ENCODE results near the gene CHRNB4. TPM values are rescaled to one million over a fixed set of nuclear protein-coding genes. Genes with fewer than 3 reads are reported as not detected.

The CHRNB4 gene
- total RNA-seq, 4 donors from 2014 or later: 0.21 to 0.69 TPM; not detected in 2

DNA sequence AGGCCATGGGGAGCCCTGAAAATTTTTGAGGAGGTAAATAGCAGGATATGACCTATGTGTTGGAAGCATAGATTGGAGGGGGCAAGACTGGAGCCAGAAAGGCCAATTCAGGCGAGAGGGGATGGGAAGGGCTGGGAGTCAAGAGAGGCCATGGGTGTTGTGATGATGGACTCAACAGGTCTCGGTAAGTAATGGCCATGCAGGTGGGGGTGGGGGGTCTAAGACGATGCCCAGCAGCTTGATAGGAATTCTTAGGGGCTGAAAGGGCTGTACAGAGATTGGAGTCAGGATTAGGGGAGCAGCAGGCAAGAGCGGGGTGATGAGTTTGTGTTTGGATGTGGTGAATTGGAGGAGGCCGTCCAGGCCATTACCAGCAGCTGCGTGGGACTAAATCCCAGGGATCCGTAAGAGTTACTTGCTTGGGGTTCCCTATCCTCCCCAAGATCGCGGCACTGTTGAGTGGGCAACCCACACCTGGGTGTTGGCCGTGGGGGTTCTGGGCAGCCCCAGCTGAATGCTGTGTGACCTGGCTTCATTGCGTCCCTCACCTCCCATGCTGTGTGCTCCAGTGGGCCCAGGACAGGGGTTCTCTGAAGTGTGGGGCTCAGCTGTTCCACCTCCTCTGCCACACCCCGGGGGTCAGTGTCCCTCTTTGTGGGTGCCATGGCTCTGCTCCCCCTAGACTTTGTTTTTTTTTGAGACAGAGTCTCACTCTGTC lies 41.8 kb upstream of the CHRNB4 start:
- Histone ChIP-seq H3K4me3 (no peak overlapping the region), H3K27ac (no peak overlapping the region), H3K36me3 (no peaks in the 10 kb centered on the region), H3K9me3 (no peaks in the 10 kb centered on the region), H3K4me1 (no peaks in the 10 kb centered on the region), H3K27me3 (no peaks in the 10 kb centered on the region)
- intact Hi-C loops (cut with DNase I; ENCODE audit: low total_unique reads): no loop called here
- DNase-seq: no peak
- TF ChIP-seq POLR2A (IDR thresholded peaks at IDR 0.05): no peak
- TF ChIP-seq, protein P1, sequence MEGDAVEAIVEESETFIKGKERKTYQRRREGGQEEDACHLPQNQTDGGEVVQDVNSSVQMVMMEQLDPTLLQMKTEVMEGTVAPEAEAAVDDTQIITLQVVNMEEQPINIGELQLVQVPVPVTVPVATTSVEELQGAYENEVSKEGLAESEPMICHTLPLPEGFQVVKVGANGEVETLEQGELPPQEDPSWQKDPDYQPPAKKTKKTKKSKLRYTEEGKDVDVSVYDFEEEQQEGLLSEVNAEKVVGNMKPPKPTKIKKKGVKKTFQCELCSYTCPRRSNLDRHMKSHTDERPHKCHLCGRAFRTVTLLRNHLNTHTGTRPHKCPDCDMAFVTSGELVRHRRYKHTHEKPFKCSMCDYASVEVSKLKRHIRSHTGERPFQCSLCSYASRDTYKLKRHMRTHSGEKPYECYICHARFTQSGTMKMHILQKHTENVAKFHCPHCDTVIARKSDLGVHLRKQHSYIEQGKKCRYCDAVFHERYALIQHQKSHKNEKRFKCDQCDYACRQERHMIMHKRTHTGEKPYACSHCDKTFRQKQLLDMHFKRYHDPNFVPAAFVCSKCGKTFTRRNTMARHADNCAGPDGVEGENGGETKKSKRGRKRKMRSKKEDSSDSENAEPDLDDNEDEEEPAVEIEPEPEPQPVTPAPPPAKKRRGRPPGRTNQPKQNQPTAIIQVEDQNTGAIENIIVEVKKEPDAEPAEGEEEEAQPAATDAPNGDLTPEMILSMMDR (IDR thresholded peaks at IDR 0.05): no peak

DNA sequence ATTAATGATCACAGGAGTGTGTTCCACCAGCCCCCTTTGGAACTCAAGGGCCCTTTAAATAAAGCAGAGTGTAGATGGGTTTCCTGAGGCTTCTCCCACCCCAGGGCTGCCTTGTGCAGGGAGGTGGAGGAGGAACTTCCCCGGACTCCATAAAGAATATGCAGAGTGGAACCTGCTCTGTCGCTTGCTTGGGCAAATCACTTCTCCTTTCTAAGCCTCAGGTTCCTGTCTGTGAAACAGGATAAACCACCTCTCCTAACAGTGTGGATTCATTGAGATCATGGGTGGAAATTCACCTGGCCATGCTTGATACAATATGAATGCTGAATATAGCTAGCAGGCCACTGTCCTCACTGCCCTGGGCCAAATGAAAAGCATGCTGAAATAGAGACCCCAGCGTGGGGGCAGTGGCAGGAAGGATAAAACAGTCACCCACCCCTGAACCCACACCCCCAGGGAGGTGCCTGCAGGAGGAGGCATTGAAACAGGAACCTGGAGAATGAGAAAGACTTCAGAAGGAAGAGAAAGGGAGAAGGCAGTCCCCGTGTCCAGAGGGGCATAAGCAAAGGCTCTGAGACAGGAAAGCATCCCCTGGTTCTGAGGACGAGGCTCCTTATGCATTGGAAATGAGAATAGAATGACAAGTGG lies 41.1 kb upstream of the CHRNB4 start:
- Histone ChIP-seq H3K4me1 (no peaks in the 10 kb centered on the region), H3K9me3 (no peaks in the 10 kb centered on the region), H3K36me3 (no peaks in the 10 kb centered on the region), H3K27me3 (no peaks in the 10 kb centered on the region), H3K27ac (no peak overlapping the region), H3K4me3 (no peak overlapping the region)
- no peak for TF ChIP-seq POLR2A (IDR thresholded peaks at IDR 0.05)
- TF ChIP-seq, protein P1 (IDR thresholded peaks at IDR 0.05): no peak
- intact Hi-C loops (cut with DNase I; ENCODE audit: low total_unique reads): no loop called here
- no peak for DNase-seq

DNA sequence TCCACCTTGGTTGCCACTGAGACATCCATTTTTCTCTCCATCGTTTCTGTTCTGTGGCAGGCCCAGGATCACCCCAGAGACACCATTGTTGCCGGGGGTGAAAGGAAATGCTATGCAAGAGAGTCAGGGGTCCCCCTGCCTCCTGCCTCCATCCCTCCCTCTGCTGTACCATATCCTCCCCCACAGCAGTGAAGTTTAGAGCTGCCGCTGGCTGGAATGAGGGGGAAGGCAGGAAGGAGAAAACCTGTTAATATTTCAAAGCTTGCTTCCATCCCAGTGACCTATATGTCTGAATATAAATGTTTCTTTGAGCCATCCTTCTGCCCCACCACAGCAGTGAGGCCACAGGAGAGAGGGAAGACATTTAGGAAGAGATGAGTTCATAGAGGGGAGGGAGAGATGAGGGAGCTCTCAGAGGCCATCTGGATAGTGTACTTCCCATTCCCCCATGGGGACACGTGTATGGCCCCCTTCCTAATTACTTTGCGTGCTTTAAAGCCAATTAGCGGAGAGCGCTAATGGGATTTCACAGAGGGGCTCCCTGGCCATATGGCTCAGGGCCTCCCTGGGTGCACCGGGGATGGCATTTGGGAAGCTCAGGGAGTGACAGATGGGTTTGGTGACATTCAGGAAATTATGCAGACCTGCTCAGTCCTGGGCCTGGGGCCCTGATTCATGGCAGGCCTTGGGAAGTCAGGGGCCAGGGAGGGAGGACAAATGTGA lies 40.4 kb upstream of the CHRNB4 start:
- H3K4me1 ChIP-seq: no peaks in the 10 kb centered on the region
- H3K27ac ChIP-seq: no peak overlapping the region
- H3K36me3 ChIP-seq: no peaks in the 10 kb centered on the region
- no peaks in the 10 kb centered on the region for H3K27me3 ChIP-seq
- TF ChIP-seq, protein P1 (IDR thresholded peaks at IDR 0.05): no peak
- TF ChIP-seq POLR2A (IDR thresholded peaks at IDR 0.05): no peak
- H3K4me3 ChIP-seq: no peak overlapping the region
- intact Hi-C loops (cut with DNase I; ENCODE audit: low total_unique reads): no loop called here
- no peaks in the 10 kb centered on the region for H3K9me3 ChIP-seq
- DNase-seq: no peak

DNA sequence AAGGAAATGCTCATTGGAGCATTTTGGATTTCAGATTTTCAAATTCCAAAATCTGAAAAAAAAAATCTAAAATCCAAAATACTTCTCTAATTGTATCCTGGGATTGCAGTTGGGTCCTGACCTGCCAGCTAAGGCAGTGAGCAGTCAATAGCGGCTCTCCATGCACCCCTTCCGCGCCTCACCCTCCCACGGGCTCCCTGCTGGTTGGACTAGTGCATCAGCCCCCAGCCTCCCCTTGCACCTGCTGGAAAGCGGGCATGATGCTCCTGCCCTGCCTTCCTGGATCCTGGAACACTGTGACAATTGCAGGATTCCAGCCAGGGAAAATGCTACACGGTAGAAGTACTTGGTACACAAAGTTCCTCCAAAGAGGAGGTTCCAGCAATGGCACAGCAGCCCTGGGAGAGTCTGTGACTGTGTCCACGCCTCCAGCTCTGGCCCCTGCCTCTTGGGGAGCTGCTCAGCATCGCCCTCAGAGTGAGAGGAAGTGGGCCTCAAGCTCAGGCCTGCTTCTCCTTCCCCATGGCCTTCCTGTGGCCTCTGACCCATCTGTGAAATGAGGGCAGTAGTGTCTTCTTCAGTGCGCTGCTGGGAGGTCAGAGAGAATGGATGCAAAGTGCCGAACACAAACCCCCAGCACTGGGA lies 39.5 kb upstream of the CHRNB4 start:
- Histone ChIP-seq H3K27me3 (no peaks in the 10 kb centered on the region), H3K4me1 (no peaks in the 10 kb centered on the region), H3K27ac (no peak overlapping the region), H3K9me3 (no peaks in the 10 kb centered on the region), H3K4me3 (no peak overlapping the region), H3K36me3 (no peaks in the 10 kb centered on the region)
- no peak for DNase-seq
- TF ChIP-seq, protein P1 (IDR thresholded peaks at IDR 0.05): no peak
- TF ChIP-seq POLR2A (IDR thresholded peaks at IDR 0.05): no peak
- intact Hi-C loops (cut with DNase I; ENCODE audit: low total_unique reads): no loop called here
